ENCODE results near the gene TSSK3.
A peak's percentile ranks its signal among the peaks of the same experiment; 100 is the strongest.

The TSSK3 gene

DNA sequence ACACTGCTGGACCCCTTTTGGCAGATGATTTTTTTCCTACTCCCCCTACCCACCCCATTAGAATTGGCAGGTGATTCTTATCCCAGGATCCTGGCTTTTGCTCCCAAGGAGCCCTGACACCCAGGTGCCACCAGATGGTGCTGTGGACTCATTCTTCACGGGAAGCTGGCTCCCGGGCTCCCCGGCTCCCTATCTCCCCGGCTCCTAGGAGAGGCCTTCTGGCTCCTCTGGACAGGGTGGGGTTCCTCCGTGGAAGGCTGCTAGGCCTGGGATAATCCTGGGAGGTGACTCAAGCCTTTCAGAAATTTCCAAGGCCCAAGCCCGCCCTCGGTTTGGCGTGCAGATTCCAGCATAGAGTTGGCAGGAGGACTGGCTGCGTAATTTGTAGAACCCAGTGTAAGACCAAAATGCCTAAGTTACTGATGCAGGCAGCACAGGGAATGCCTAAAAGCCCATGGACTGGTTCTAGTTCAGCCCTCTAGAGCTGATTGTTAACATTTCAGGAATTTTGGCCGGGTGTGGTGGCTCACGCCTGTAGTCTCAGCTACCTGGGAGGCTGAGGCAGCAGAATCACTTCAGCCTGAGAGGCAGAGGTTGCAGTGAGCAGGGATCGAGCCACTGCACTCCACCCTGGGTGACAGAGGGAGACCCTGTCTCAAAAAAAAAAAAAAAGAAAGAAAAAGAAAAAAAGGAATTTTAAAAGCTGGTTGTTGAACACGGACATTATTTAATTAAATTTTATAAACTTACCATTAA is 38.7 kb downstream of the TSSK3 start:
- DNase-seq (ENCODE audit: low spot score): peak; percentile 74

DNA sequence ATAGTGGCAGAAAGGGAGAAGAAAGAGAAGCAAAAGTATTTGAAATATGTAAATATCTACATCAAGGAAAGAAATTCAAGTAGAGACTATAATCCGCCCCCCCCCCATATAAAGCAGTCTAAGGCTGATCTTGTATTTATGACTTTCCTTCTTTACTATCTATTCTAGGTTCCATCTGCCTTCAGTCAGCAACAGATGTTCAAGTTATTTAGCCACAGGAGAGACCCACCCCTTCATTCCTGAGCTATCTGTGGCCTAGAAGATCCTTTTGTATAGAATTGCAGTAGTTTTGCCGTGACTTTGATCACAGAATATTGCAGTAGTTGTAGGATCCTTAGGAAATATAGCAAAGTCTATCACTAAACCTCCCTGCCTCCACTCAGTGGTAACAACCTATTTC is 42.6 kb downstream of the TSSK3 start:
- no peak for DNase-seq (ENCODE audit: low spot score)

DNA sequence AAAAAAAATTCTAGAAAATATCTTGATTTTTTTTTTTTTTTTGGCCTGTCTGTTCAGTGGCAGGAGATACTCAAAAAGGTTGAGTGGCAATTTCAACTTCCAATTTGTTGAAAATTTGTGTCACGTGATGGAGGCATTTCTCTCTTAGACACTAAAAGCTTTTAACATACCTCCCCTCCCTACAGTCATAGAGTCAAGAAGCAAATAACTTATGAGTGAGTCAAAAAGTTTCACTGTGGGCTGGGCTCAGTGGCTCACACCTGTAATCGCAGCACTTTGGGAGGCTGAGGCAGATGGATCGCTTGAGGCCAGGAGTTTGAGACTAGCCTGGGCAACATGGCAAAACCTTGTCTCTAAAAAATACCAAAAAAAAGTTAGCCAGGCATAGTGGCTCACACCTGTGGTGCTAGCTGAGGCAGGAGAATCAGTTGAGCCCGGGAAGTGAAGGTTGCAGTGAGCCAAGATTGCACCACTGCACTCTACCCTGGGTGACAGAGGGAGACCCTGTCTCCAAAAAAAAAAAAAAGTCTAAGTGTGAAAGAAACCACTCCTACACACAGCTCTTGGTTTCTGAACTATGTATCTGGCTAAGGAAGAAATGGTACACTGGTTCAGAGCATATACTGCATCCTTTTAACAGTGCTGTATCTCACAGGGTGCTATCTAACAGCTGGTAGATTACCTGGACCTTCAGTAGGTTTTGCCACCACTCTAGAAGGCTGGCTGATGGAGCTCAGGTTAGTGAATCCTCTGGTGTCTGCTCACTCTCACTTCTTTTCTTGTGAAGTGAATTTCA is 43.5 kb downstream of the TSSK3 start:
- DNase-seq (ENCODE audit: low spot score): no peak

DNA sequence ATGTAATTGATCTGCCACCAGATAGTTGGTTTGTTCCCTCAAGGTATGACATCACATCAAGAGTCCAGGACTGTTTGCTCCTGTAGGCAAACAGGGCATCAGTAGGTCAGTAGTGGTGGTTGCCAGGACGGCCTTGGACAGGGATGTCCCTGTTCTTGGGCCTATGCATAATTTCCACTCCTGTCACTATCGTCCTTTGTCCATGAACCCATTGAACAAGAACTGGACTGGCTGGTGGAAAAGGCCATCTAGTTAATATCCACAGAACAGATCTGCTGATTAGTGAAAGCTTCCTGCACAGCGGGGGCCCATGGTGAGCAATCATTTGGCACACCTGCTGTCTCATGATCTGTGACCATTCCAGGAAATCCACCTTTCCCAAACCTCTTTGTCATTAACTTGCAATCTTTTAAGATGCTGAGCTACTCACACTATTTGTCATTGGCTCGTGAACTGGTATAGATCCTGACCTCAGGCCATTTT is 44.3 kb downstream of the TSSK3 start:
- DNase-seq (ENCODE audit: low spot score): no peak

DNA sequence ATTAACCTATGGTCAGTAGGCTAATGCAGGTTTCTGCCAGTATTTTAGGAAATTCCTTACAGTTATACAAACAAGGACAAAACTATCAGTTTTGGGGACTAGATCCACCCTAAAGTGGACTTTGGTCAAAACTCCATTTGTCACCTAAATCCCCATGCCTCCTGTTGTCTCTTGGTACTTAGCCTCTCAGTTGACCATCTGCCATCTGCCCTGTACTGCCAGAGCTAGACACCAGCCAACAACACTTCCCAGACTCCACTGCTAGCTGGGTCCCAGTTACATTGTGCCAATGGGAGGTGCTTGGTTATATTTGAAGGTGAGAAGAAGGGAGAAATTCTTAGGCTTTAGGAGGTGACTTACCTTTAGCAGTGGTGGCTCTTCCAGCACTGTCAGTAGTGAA is 48.9 kb downstream of the TSSK3 start:
- DNase-seq (ENCODE audit: low spot score): no peak

DNA sequence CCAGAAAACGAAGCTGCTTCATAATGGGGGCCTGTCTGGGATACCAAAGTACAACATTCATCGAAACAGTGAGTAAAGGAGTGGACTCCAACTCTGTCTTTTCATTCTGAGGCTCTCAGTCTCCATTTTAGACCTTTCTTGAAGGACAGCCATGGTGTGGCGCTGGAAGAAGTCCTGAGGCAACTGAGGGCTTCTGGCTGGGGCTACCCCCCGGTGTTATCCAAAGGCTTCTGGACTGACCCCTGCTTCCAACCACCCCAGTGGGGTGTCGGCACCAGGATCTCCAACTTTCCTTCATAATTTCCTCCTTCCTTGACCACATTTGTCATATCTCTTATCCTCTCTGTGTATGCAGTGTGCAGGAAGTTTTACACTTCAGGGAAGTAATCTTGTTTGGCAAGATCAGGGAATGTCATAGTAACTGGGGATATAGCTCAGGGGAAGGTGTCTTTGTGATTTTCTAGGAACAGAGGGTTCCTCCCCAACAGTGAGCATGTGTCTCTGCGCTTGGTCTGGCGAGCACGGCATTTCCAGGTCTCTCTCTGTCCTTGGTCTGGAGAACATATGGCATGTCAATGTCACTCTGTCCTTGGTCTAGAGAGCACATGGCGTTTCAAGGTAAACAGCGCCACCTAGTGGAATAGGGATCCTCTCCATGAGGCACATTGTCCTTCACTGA is 51.3 kb downstream of the TSSK3 start:
- DNase-seq (ENCODE audit: low spot score): peak; percentile 43

Data from HuH-7.5 (cell line).